Muscle of back (tissue), 13 donors: ENCODE results near the gene TRIM3. TPM values are rescaled to one million over a fixed set of nuclear protein-coding genes. Genes with fewer than 3 reads are reported as not detected.
A peak's percentile ranks its signal among the peaks of the same experiment; 100 is the strongest.
"Not testable (repeated sequence)": the region's sequence is repeated elsewhere in the genome, so short reads cannot be mapped to it uniquely, and the experiment has no call there.

Experiments used
- DNase-seq, 3 donors: peaks; one replicate each; pipeline versions ENCODE4 v3.0.0 to v3.0.0-alpha.2; 2013
- long read RNA-seq, 9 donors: transcript quantifications; one replicate each; lab custom pipeline, GENCODE V29; 2026
- polyA plus RNA-seq, 10 donors: library from polyadenylated mRNA; unstranded; fragments of 120-200 nt; gene quantifications; one replicate each; pipeline ENCODE4 v1.2.1, GENCODE V29; 2013; ENCODE audit not compliant: insufficient read length in 10 of 10

TRIM3 gene
- polyA plus RNA-seq = 10 to 100 TPM; 11.9 to 21.2 (median 14.1) TPM
- long read RNA-seq, donor 1 = 0 reads
- long read RNA-seq, donor 2, partial matches to known transcripts = 0 of 3 reads
- long read RNA-seq, donor 2, other reads (novel, unspliced or antisense) = 0 of 3 reads
- long read RNA-seq, donor 3 = 0 reads
- long read RNA-seq, donor 4, partial matches to known transcripts = 0 of 3 reads
- long read RNA-seq, donor 4, other reads (novel, unspliced or antisense) = 0 of 3 reads
- long read RNA-seq, donor 5 = 0 reads
- long read RNA-seq, donor 6, partial matches to known transcripts = 0 of 8 reads
- long read RNA-seq, donor 6, other reads (novel, unspliced or antisense) = 7 of 8 reads
- long read RNA-seq, donor 7, partial matches to known transcripts = 0 of 1 reads
- long read RNA-seq, donor 7, other reads (novel, unspliced or antisense) = 0 of 1 reads
- long read RNA-seq, donor 8, partial matches to known transcripts = 0 of 1 reads
- long read RNA-seq, donor 8, other reads (novel, unspliced or antisense) = 0 of 1 reads
- long read RNA-seq, donor 9, partial matches to known transcripts = 0 of 1 reads
- long read RNA-seq, donor 9, other reads (novel, unspliced or antisense) = 0 of 1 reads

DNA sequence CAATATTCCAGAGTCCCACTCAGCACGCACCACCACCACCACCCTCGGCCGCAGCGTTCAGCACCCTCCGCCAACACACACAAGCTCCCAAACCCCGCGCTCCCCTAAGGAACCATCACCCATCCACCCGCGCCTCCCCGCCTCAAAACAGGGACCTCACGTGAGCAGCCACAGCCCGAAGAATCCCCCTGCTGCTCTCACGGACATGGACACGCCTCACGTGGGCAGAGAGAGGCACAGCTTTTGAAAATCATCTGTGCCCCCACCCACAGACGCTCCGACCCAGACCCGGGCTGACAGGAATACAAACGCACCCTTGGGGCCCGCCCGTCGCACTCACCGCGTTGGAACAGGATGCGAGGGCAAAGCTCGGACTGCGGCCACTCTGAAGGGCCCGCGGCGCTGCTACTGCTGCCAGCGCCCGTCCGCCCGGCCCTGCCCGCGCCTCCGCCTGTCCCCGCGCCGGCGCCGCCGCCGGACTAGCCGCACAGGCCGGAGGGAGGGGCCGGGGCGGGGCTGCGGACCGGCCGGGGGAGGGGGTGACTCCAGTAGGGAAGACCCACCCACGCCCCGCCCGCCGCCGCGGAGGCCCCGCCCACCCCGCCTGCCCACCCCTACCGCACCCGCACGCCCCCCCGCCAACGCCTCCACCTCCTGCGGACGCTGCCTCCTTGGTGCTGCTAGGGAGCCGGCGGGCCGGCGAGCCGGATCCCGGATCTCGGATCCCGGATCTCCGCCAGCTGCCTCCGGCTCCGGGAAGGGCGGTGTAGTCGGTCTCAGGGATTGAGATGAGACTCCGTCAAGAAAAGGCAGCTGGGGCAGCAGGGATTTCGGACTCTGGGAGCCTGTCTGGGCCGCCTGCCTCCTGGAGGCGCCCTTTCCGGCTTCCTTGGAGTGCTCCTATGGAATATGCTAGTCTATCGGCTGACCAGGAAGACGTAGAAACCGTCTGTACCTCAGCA, at the start of gene TRIM3:
TSS of gene TRIM3 (minus strand) at position 491 of the 962 bp plus-strand sequence. CDS start 8,246 bp downstream, outside the sequence.
- peak; percentile 87 to 93 (median 87) for DNase-seq

DNA sequence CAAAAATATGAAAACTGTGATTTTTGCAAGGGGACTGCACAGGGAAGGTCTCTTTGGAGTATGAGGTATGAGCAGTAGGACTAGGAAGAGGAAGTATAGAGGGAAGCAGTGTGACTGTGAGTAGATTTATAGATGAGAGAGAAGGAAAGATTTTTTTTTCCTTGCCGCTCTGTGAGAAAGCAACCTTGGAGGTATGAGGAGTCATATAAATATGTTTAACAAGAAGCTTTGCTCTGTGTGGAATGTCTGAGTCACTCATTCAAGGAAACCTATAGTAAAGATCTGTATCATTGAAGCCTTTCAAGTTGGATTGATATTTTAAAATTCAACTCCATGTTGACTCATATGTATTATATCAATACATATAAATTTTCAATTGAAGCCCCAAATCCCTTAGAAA, 49.5 kb upstream of the TRIM3 start:
- DNase-seq = peak in 1 of 3 donors; percentile 35

DNA sequence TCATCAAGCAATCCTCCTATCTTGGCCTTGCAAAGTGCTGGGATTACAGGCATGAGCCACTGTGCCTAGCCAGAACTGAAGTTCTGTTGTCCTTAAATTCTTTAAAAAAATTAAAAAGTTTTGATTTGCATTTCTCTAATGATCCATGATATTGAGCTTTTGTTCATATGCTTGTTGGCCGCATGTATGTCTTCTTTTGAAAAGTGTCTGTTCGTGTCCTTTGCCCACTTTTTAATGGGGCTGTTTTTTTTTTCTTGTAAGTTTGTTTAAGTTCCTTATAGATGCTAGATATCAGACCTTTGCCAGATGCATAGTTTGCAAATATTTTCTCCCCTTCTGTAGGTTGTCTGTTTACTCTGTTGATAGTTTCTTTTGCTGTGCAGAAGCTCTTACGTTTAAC, 48.2 kb upstream of the TRIM3 start:
- DNase-seq = not testable (repeated sequence)

DNA sequence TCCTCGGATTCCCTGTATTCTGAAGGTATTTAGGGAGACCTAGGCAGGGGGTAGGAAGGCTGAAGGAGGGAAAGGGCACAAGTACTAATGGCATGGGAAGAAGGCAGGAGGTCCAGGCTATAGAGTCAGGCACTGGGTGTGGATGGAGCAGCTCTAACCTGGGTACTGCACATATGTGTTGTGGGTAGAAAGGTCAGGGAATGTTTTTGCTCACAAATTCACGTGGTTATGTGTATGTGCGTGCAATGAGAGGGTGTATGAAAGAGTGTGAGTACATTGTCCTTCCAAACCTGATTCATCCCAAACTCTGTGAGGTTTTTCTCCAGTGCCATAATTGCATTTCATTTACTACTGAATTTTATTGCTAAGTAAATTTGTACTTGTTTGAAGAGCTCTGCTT, 46.5 kb upstream of the TRIM3 start:
- no peak for DNase-seq

DNA sequence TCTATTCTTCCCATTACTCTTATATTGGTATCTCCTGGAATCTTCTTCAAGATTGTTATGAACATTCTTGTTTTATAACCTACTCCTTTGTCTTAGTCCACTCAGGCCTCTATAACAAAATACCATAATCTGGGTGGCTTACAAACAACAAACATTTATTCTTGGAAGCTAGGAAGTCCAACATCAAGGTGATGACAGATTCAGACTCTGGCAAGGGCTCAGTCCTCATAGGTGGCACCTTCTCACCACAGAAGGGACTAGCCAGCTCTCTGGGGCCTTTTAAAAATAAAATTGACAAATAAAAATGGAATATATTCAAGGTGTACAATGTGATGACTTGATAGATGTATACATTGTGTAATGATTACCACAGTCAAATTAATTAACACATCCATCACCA, 43.1 kb upstream of the TRIM3 start:
- DNase-seq = no peak

DNA sequence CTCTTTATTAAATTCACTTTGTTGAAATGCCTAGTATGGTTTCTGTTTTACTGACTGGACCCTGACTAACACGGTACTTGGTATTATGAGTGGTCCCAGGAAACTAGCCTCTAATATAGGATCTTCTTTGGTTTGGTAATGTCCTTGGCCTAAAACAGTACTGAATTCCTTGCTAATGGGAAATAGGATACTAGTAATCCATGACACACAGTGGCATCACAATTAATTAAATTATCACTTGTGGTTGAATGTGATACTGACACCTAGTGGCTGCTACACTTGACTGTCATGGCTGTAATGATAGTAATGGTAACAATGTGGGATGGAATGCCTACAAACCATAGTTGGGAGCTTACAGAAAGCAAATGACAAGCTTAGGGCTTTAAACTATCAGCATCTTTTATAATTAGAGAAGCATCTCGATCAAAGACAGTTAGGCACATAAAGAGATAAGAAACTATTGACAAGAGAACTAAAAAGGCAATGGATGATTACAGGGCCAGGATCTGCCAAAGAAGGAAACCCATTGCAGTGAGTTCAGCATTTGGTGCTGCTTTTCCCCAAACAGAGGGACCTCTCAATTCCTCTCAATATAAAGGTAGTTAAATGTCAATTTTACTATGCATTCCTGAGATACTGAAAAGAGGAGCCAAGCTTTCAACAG, 32.0 kb upstream of the TRIM3 start:
- DNase-seq = peak; percentile 12 to 39 (median 35)

DNA sequence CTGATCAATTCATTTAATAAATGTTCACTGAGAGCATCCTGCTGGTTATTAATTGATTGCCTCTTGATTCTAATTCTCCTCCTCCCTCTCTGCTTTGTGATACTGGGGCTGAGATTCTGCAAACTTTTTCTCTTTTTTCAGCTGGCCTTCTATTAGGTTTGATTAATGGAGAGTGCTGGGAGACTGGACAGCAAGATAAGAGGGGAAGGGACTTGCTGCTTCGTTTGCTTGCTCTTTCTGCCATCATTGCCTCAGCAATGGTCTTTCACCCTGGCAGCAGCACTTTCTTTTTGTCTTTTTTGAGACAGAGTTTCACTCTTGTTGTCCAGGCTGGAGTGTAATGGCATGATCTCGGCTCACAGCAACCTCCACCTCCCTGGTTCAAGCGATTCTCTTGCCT, 30.4 kb upstream of the TRIM3 start:
- no peak for DNase-seq

DNA sequence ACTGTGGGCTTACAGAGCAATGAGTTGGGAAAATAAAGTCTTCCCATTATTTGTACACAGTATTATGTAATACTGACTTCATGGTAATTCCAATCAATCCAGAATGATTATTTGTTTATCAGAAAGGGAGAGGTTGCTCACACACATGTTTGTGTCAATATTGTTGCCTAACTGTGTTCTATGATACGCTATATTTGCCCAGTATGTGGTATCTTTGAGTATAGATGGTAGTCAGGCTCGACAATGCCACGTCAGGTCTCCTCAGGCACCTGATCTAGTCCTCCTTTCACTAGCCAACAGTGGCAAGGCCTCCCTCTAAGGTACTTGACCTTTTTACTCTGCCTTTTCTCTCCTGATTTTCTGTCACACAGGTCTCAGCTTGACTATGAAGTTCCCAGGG, 28.6 kb upstream of the TRIM3 start:
- DNase-seq = no peak

DNA sequence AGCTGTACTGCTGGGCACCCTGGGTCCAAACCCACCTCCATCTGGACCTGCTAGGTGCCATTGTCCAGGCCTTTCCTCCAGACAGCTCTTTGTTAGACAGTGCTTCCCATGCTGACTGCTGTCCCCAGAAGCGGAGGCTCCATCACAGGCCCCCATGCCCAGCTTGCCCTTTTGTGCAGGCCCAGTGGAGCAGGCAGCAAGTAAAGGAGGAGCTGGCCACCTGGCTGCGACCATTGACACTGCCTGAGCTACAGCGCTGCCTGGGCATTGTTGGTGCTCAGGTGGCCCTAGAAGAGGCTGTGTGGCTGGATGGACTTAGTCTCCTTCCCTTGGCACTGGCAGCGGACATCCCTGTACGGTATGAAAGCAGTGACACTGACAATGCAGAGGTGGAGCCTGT, 24.8 kb upstream of the TRIM3 start:
- no peak for DNase-seq

DNA sequence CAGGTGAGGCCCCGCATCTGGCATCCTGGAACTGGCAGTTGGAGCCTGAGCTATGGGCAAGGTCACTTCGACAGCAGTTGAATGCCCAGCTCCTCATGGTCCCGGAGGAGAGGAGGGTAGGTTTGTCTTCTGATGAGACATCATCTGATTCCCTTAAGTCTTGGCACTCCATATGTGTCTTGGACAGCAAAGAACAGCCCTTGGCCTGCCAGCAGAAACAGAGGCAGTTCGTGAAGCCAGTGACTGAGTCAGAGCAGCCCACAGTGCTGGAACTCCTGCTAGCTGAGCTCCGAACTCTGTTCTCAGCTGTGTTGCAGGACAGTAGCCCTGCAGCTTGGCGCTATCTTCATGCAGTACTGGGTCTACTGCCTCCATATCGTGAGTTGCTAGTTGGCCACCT, 24.4 kb upstream of the TRIM3 start:
- DNase-seq = no peak

DNA sequence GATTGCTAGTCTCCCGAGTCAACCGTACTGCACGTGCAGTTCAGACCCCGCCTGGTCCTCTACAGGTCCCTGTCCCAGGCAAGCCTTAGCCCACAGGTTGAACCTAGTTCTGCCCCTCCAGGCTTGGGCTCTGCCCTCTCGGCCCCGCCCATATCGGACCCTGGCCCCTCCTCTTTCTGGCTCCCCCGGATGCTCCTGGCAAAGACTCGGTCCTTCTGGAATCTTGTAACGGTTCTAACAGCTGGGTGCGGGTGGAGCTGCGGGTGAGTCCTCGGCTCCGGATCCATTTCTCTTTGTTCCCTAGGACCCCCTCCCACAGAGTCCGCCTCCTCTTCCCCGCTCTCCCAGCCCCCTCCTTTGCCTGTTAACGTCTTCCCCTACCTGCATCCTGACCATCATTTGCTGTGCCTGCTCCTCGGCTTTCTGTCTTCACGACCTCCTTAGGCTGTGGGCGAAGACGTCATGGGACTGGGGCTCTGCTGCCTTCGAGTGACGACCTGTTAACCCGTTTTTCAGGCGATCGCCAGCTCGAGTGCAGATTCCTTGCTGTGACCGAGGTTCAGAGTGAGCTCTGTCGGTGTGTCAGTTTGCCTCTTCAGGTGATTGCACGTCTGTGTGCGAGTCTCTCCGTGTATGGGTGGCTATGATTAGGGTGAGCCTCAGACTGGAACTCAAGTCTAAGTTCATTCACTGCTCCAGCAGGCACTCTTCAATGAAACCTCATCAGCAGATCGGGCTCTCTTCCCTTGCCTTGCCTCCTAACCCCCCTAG, 23.5 kb upstream of the TRIM3 start, which contains the start of gene DNHD1:
TSS of gene DNHD1 (plus strand) at position 212 of the 771 bp plus-strand sequence. CDS start 936 bp downstream, outside the sequence.
- DNase-seq = peak in 1 of 3 donors; percentile 56

DNA sequence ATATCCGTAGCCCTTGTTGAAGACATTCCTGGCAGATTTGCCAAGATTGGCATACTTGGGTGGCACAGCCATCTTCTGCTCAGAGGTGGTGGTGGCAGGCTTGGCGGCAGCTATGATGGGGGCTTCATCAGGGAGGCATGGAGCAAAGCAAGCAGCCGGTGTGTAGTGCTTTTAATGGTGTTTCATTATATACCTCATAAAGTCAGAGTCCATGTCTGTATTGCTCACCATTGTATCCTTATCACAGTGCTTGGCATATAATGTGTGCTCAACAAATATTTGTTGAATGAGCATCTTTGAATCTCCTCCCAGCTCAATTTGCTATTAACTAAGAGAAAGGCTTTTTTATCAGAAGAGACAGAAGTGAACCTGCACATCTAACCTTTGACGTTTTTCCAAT, 15.6 kb upstream of the TRIM3 start:
- DNase-seq = no peak

DNA sequence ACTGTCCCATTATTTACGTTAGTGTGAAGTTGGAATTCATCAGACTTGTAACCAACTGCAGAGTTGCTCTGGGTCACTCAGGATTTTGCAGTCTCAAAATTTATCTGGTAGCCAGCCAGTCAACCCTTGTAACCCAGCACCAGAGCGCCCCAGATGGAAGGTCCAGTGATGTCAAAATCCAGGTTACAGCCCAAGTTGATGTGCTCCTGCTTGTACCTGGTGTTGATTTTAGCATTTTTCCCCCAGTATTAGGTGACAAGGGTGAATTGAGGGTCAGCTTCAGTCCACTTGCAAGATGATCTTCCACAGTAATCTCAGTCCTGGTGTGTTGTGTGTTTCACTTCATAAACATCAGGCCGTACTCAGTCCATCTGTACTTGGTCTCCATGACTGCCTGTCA, 15.1 kb upstream of the TRIM3 start:
- DNase-seq = no peak

DNA sequence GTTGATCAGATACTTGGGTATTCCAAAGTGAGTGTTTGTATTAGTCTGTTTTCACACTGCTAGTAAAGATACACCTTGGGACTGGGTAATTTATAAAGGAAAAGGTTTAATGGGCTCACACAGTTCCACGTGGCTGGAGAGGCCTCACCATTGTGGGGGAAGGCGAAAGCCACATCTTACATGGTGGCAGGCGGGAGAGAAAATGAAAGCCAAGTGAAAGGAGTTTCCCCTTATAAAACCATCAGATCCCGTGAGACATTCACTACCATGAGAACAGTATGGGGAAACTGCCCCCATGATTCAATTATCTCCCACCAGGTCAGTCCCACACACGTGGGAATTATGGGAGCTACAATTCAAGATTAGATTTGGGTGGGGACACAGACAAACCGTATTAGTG, 14.6 kb upstream of the TRIM3 start:
- no peak for DNase-seq

DNA sequence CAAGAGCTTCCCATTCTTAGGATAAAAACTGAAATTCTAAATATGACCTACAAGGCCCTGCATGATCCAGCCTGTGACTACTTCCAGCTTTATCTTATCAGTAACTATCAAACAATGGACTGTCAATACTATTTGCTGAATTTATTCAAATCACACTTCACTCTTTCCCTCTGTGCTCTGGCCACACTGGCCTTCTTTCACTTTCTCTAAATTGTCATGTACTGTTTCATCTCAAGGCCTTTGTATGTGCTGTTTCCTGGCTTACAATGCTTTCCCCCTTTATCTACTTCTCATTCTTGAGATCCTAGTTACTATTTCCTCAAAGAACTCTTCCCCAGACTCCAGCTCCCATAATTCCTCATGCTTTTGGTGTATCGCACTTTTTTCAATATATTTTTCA, 13.2 kb upstream of the TRIM3 start:
- DNase-seq = no peak

DNA sequence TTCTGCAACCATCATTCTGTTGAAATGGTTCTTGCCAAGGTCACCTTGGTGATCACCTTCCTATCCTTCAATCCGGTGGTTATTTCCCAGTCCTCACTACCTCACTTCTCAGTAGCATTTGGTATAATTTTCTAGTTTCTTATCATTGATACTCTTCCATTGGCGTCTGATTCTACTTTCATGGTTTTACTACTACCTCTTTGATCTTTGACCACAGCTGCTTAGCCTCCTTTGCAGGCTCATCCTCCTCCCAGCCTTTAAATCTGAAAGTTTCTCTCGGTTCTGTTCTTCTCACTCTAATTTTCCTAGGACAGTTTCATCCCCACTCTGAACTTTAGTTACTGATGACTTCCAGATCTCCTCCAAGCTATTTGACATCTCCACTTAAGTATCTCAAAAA, 12.5 kb upstream of the TRIM3 start:
- DNase-seq = no peak

DNA sequence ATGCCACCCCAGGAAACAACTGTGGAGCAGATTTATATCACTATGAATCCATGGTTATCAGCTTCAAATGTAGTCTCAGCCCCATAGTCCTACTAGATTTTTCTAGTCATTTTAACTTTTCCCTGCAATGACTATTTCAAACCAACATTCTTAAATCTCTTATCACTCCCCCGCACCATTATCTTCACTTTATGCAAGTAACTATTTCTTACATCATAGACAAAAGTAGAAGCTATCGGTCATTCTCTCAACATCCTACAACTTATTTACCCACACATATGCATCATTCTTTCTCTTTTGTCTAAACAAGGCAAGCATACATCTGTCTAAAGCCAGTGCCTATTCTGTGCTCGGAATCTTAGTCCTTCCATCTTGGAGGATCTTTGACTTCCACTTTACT, 11.9 kb upstream of the TRIM3 start:
- no peak for DNase-seq

DNA sequence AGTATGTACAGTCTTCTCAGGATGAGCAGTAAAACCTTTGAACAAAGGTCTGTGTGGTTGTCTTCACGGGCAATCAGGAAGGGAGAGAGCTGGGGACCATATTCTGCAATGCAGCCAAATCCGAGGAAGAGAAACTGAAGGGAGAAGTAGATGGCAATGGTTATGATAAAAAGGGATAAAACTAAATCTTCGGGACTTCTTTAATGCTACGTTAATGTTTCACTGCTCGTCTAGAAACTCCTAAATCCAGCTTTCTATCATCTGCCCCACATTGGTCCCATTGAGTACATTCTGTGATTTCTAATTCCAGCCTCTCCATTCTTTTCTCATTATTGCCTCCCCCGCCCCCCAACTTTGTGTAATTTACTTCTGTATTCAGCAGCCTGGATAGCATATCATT, 9.3 kb upstream of the TRIM3 start:
- no peak for DNase-seq

DNA sequence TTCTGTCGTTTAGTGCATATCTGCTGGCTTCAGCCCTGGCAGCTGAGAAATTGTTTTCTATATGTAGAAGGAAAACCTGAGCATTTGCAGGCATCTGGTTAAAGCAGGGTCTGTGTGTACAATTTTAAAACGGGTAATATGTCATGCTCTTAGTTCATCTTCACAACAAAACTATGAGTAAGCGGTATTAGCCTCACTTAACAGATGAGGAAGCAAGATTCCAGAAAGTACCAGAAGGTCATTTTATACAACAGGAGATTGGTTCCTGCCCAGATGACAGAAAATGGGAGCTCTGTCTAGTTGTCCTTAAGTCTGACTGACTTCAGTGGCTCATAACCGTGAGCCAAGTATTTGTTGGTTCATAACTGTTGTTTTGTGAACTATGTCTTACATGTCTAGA, 8.7 kb upstream of the TRIM3 start:
- DNase-seq = no peak

DNA sequence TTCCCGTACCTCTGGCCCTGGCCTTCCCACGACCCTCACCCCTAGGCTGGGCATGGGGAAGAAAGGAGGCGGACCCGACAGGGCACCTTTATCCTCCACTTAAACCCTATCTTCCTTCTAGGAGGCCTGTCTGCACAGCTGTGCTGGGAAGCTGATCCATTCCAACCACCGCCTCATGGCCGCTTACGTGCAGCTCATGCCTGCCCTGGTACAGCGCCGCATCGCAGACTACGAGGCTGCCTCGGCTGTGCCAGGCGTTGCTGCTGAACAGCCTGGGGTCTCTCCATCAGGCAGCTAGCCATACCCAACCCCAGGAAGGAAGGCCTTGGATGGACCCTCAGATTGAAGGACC, 8.2 kb upstream of the TRIM3 start:
- DNase-seq = no peak
